Lower leg skin (tissue), 3 donors: ENCODE measurements around the gene CDH13.

Source experiments
- CTCF ChIP-seq, 3 donors: fragments of 450-650 bp; IDR thresholded peaks; one replicate each; pipeline ENCODE4 v1.5.1; 2016; ENCODE audit warnings: antibody characterized with exemption in 3 of 3, mild to moderate bottlenecking in 3 of 3, moderate library complexity in 2 of 3
- POLR2A ChIP-seq, 2 donors: fragments of 450-650 bp; IDR thresholded peaks; one replicate each; pipeline ENCODE4 v1.6.1; 2016 to 2017; ENCODE audit warnings: antibody characterized with exemption in 2 of 2, mild to moderate bottlenecking in 1 of 2, moderate library complexity in 1 of 2

- no peak for TF ChIP-seq POLR2A (IDR thresholded peaks at IDR 0.05)
- no peak for TF ChIP-seq CTCF (IDR thresholded peaks at IDR 0.05)
Observed at GRCh38 chr16:83134638-83135037, 507.9 kb downstream of the CDH13 start.
